IPS-18c (cell line): Measurements from ENCODE around the gene PRKG2.

Source experiments
- H3K4me3 ChIP-seq: 2 replicates; pipeline ENCODE4 v1.7.0; 2013; ENCODE audit warnings: low read depth, mild to moderate bottlenecking, low read length, moderate library complexity; ENCODE audit not compliant: insufficient read depth
- H3K9me3 ChIP-seq: one replicate; pipeline ENCODE4 v1.6.1; 2013; ENCODE audit warnings: mild to moderate bottlenecking, low read length, moderate library complexity; ENCODE audit not compliant: control insufficient read depth, insufficient read depth

The PRKG2 gene

DNA sequence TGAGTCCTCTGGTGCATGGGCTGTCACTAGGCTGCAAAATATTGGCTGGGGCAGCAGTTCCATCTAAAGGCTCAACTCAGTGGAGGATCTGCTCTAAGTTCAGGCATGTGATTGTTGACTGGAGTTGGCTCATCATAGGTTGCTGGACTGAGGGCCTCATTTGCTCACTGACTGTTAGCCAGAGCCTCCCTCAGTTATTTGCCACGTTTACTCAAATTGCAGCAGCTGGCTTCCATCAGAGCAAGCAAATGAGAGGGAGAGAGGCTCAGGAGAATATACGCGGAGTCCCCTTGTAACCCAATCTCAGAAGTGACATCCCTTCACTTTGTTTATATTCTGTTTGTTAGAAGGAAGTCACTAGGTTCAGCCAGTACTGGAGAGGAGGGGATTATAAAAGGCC lies 130.4 kb downstream of the PRKG2 start:
- Histone ChIP-seq H3K4me3 (no peak overlapping the region), H3K9me3 (no peaks in the 10 kb centered on the region)

GRCh38 chr4:81084029-81084428 lies 131.0 kb downstream of the PRKG2 start:
- Histone ChIP-seq H3K4me3 (no peak overlapping the region), H3K9me3 (no peaks in the 10 kb centered on the region)

- Histone ChIP-seq H3K9me3 (no peaks in the 10 kb centered on the region), H3K4me3 (no peak overlapping the region)
Measured at GRCh38 chr4:81081156-81081555, 133.9 kb downstream of the PRKG2 start.

GRCh38 chr4:81071013-81071412 lies 144.0 kb downstream of the PRKG2 start:
- H3K9me3 ChIP-seq, result no peaks in the 10 kb centered on the region
- H3K4me3 ChIP-seq, result no peak overlapping the region

DNA sequence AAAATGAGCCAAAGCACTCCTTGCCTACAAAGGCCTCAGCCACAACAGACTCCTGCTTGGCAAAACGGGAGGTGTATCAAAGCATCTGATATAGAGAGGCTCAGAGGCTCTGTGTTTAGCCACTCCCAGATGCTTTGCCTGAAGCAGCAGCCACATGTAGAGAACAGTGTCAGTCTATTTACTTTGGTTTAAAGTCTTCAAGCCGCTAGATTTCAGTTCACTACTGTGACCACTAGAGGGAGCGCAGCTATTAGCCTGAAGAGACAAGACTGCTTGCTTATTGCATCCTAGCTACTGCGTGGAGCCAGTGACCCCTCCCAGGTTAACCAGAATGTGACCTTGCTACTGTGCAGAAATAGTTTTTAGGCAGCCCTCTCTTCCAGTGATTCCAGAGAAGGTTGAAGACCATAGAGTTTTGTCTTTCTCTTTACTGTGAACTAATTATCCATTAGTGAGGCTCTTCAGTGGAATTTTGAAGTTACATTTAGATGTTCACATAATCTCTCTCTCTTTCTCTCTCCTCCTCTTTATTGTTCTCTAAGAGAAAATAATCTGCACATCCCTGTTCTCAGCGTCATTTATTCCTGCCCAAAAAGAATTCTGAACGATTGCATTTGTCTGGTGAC lies 145.2 kb downstream of the PRKG2 start:
- Histone ChIP-seq H3K4me3 (no peak overlapping the region), H3K9me3 (no peaks in the 10 kb centered on the region)

- Histone ChIP-seq H3K4me3 (no peak overlapping the region), H3K9me3 (no peaks in the 10 kb centered on the region)
Measured at GRCh38 chr4:81065446-81065845, 149.6 kb downstream of the PRKG2 start.

DNA sequence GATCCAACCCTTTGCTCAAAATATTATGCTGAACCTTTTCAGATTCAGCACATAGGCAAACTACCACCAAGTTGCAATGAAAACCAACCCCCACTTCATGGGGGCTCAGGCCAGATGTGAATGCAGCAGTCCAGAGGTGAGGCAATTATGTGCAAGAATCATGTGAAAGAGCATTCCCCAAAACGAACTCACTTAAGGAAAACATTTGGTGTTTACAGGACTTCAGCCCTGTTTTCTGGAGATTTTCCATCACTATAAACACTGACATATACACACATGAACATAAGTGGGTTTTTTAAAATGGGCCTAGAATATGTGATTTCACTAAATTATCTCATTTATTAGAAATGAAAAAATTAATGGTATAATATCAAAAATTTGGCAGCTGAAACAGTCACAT lies 153.0 kb downstream of the PRKG2 start:
- no peak overlapping the region for H3K4me3 ChIP-seq
- H3K9me3 ChIP-seq, result peaks cover 2% of the 10 kb centered on the region

DNA sequence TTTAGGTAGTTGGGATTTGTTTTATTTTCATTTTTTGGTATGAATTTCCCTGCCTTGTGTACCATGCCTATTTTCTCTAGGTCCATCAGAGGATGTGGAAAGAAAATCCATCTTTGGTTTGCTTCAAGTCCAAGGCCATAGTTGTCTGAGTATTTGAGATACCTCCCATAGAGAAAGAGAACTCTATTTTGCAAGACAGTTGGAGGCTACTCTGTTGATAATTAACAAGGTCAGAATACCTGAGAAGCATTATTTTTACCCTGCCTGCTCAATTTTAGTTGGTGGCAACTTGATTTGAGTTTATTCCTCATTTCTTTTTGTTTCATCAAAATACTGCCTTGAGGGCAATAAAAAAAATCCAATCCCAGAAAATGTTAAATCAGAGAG lies 153.7 kb downstream of the PRKG2 start:
- Histone ChIP-seq H3K9me3 (peaks cover 2% of the 10 kb centered on the region), H3K4me3 (no peak overlapping the region)

DNA sequence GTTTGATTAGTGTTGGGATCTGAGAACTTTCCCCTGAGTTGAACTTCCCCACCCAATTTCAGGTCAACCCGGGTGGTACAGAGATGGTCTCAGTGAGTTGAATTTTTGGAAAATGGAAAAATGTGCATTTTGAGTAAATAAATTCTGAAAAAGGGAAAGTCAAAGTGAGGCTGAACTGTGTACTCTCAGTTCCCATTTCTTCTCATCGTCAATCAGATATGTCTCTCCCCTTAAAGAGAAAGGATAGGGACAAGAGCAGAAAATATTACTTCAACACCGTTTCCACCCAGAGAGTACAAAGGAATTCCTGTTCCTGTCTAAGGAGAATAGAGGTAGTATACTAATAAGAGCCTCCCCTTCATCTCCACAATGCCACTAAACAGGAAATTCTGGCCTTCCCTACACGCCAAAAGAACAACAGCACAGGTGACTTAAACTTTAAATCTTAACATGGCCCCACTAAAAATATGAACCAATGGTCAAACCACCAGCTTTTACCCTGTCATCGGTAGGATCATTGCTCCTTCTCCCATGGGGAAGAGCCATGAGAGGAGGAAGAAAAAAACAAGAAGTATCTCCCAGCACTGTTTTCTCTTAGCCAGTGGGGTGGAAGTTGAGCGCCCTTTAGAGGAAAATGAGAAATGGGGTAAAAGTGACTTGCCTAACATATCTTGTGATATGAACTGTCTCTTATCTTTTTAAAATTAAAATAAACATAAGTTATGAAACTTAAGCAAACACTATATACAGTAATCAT lies 154.3 kb downstream of the PRKG2 start:
- Histone ChIP-seq H3K9me3 (peaks cover 2% of the 10 kb centered on the region), H3K4me3 (no peak overlapping the region)

GRCh38 chr4:81058621-81059020 lies 156.4 kb downstream of the PRKG2 start:
- Histone ChIP-seq H3K4me3 (no peak overlapping the region), H3K9me3 (peaks cover 2% of the 10 kb centered on the region)

GRCh38 chr4:81052119-81053068 lies 162.6 kb downstream of the PRKG2 start:
- no peaks in the 10 kb centered on the region for H3K9me3 ChIP-seq
- H3K4me3 ChIP-seq, result no peak overlapping the region

DNA sequence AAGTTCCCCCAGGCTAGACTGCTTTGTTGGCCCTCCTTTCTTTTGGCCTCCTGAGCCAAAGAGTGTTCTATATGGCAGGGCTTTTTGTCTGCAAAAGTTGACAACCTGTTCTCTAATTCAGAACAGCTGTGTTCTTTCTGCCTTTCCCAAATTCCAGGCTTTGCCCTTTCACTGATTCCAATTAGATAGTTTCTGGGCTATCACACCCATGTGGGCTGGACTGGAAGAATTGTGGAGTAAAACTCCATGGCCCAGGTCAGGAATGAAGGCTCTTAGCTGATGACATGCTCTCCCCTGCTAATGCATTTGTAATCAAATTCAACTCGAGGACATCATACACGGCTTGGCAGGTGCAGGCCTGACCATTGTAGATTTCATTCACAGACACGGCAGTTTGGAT lies 165.1 kb downstream of the PRKG2 start:
- Histone ChIP-seq H3K4me3 (no peak overlapping the region), H3K9me3 (no peaks in the 10 kb centered on the region)

DNA sequence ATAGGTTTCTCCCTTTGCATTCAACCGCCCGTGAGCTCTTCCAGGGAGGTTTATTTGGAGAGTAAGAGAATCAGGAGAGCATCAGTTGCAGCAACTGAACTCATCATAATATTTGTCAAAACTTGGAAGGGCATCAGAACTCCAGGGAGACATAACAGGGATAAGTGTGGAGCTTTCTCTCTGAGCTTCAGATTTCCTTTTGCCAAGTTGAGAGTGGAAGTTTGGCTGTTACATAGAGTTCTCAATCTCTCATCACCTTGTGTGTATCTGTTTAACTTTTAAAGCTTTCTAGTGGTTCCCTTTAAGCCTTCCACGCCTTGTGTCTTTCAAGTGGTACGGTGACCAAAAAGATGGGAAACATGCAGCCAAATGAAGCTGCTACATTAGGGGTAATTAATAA lies 165.7 kb downstream of the PRKG2 start:
- H3K4me3 ChIP-seq, result no peak overlapping the region
- no peaks in the 10 kb centered on the region for H3K9me3 ChIP-seq

- Histone ChIP-seq H3K4me3 (no peak overlapping the region), H3K9me3 (no peaks in the 10 kb centered on the region)
Measured at GRCh38 chr4:81042578-81043365, 172.2 kb downstream of the PRKG2 start.

GRCh38 chr4:81040012-81040659 lies 174.9 kb downstream of the PRKG2 start:
- Histone ChIP-seq H3K4me3 (no peak overlapping the region), H3K9me3 (no peaks in the 10 kb centered on the region)

GRCh38 chr4:81039351-81039972 lies 175.6 kb downstream of the PRKG2 start:
- Histone ChIP-seq H3K4me3 (no peak overlapping the region), H3K9me3 (no peaks in the 10 kb centered on the region)
